Mammary epithelial cell (primary cell): ENCODE measurements around the gene PTPRU.
"Not testable (repeated sequence)": the region's sequence is repeated elsewhere in the genome, so short reads cannot be mapped to it uniquely, and the experiment has no call there.

ENCODE experiments used
- CTCF ChIP-seq, 2 donors: IDR thresholded peaks in 1 of 2; conservative IDR thresholded peaks in 1 of 2; 2 replicates each; pipeline ENCODE4 v1.5.1; 2011 to 2012; ENCODE audit warnings: inconsistent platforms in 2 of 2, low read length in 2 of 2, mild to moderate bottlenecking in 2 of 2, control low read depth in 1 of 2, low read depth in 1 of 2; ENCODE audit not compliant: insufficient read depth in 1 of 2; ENCODE audit errors: extremely low read depth in 1 of 2
- EZH2 ChIP-seq: IDR thresholded peaks from 2 replicates; pipeline ENCODE4 v1.6.1; 2012; ENCODE audit warnings: low read length, inconsistent platforms, borderline replicate concordance

- not testable (repeated sequence) for TF ChIP-seq CTCF (conservative IDR thresholded peaks at IDR 0.05 in 1 of 2, IDR thresholded peaks at IDR 0.05 in 1 of 2; ENCODE audit: extremely low read depth in 1 of 2, insufficient read depth in 1 of 2, low read depth in 1 of 2, low read length in 2 of 2); EZH2
Measured at GRCh38 chr1:29234881-29235280, 1.4 kb upstream of the PTPRU start.
